K562 (cell line): ENCODE data around the gene UNC13A. TPM values are rescaled to one million over a fixed set of nuclear protein-coding genes. Genes with fewer than 3 reads are reported as not detected.

Experiments
- ATAC-seq: fragments of 200-7000 bp; cut with Tn5 transposase; 3 replicates; pipeline ENCODE4 v1.9.1; 2020; ENCODE audit warnings: moderate library complexity
- BruUV-seq: library from RNA; stranded (reverse); fragments of 400-500 nt; replicated peaks from 2 replicates; lab custom pipeline; 2021; lab: Mats Ljungman, UMichigan
- CTCF ChIA-PET: fragments of 300-600 bp; formaldehyde crosslinking; extraction: SDS; loops from one replicate; lab custom pipeline; 2021; ENCODE audit warnings: low intra/inter-chr PET ratio; lab: Yijun Ruan, JAX
- POLR2A ChIA-PET: fragments of 300-600, 350-650 bp; sonication (Branson Sonifier 250); formaldehyde crosslinking; extraction: SDS; loops from one replicate; lab custom pipeline; 2021; ENCODE audit warnings: antibody characterized with exemption, inconsistent platforms; lab: Yijun Ruan, JAX
- DNase-seq, 4 experiments: peaks; one replicate each; pipeline versions ENCODE4 v3.0.0 to v3.0.0-alpha.2; 2011 to 2018; ENCODE audit warnings: low spot score in 3 of 4, mixed read lengths in 3 of 4; ENCODE audit errors: extremely low read depth in 1 of 4
- FAIRE-seq: peaks from 2 replicates; lab custom pipeline; 2011; peaks lifted over from hg19 to GRCh38; lab: Jason Lieb, UNC
- H2AFZ ChIP-seq: 2 replicates; pipeline ENCODE4 v1.6.0; 2011; ENCODE audit warnings: low read depth, low read length, control low read depth, inconsistent platforms
- H3K27ac ChIP-seq: fragments of 200-600 bp; 3 replicates; pipeline ENCODE4 v1.8.0; 2011; ENCODE audit warnings: low read depth, mild to moderate bottlenecking, control low read depth, inconsistent platforms, low read length, moderate library complexity, mixed read lengths; ENCODE audit errors: extremely low read depth
- H3K27me3 ChIP-seq, 2 experiments: fragments of 300-600 bp in 1 of 2; 2 replicates in 1 of 2; 3 replicates in 1 of 2; pipeline versions ENCODE4 v1.6.0 to v1.8.0; 2011; ENCODE audit warnings: inconsistent platforms in 2 of 2, low read length in 2 of 2, mild to moderate bottlenecking in 1 of 2, mixed read lengths in 1 of 2, moderate library complexity in 1 of 2; ENCODE audit not compliant: control insufficient read depth in 2 of 2, insufficient read depth in 2 of 2
- H3K36me3 ChIP-seq: fragments of 300-600 bp; 3 replicates; pipeline ENCODE4 v1.8.0; 2011; ENCODE audit warnings: mild to moderate bottlenecking, low read length, inconsistent platforms; ENCODE audit not compliant: control insufficient read depth, insufficient read depth
- H3K4me1 ChIP-seq, 2 experiments: fragments of 200-600 bp in 1 of 2; replicated peaks in 1 of 2; 2 replicates in 1 of 2; 3 replicates in 1 of 2; pipeline versions ENCODE4 v1.5.1 to v1.8.0; 2011; ENCODE audit warnings: inconsistent platforms in 2 of 2, low read length in 2 of 2, mild to moderate bottlenecking in 1 of 2, mixed read lengths in 1 of 2, moderate library complexity in 1 of 2; ENCODE audit not compliant: control insufficient read depth in 2 of 2, insufficient read depth in 2 of 2
- H3K4me2 ChIP-seq: 2 replicates; pipeline ENCODE4 v1.6.1; 2011; ENCODE audit warnings: low read length, control low read depth, inconsistent platforms, mixed read lengths; ENCODE audit not compliant: insufficient read depth
- H3K4me3 ChIP-seq: fragments of 200-600 bp; sonication (generic), shearing (Covaris generic); 2 replicates; pipeline ENCODE4 v1.5.1; 2016; ENCODE audit warnings: control low read depth, inconsistent platforms
- H3K79me2 ChIP-seq: fragments of 200-600 bp; 3 replicates; pipeline ENCODE4 v1.8.0; 2011; ENCODE audit warnings: low read length, inconsistent platforms; ENCODE audit not compliant: control insufficient read depth, insufficient read depth
- H3K9ac ChIP-seq, 2 experiments: 2 replicates each; pipeline versions ENCODE4 v1.6.0 to v1.6.1; 2011; ENCODE audit warnings: low read depth in 2 of 2, low read length in 2 of 2, control low read depth in 1 of 2, inconsistent platforms in 1 of 2, mild to moderate bottlenecking in 1 of 2, mixed read lengths in 1 of 2; ENCODE audit not compliant: insufficient read depth in 1 of 2
- H3K9me1 ChIP-seq: one replicate; pipeline ENCODE4 v1.6.0; 2011; ENCODE audit warnings: inconsistent platforms, mild to moderate bottlenecking, low read length, moderate library complexity; ENCODE audit not compliant: control insufficient read depth, insufficient read depth
- H3K9me3 ChIP-seq: replicated peaks from 2 replicates; pipeline ENCODE4 v1.5.1; 2011; ENCODE audit warnings: low read depth, low read length, inconsistent platforms; ENCODE audit not compliant: control insufficient read depth, insufficient read depth
- H4K20me1 ChIP-seq: replicated peaks from 2 replicates; pipeline ENCODE4 v1.6.1; 2011; ENCODE audit warnings: low read length, inconsistent platforms, mixed read lengths; ENCODE audit not compliant: control insufficient read depth, insufficient read depth
- CREM ChIP-seq: IDR thresholded peaks from 2 replicates; pipeline ENCODE4 v1.6.1; 2014; ENCODE audit warnings: antibody characterized with exemption, low read depth
- FOXA3 ChIP-seq, 2 experiments: fragments of 450-650 bp in 1 of 2; sonication (generic) in 1 of 2; formaldehyde crosslinking; IDR thresholded peaks in 1 of 2; conservative IDR thresholded peaks in 1 of 2; 2 replicates each; pipeline versions ENCODE4 v1.4.0 to v1.8.0; 2020 to 2022; ENCODE audit warnings: mild to moderate bottlenecking in 2 of 2, missing genetic modification reagents in 1 of 2
- HDAC3 ChIP-seq: fragments of 450-650 bp; IDR thresholded peaks from 2 replicates; pipeline ENCODE4 v1.6.1; 2018; ENCODE audit warnings: borderline replicate concordance, mild to moderate bottlenecking, moderate library complexity; ENCODE audit not compliant: partially characterized antibody
- ILK ChIP-seq: fragments of 450-650 bp; IDR thresholded peaks from 2 replicates; pipeline ENCODE4 v1.6.1; 2016; ENCODE audit warnings: missing genetic modification characterization, low read depth, mild to moderate bottlenecking, missing compliant biosample characterization, moderate library complexity, borderline replicate concordance
- KDM1A ChIP-seq, 2 experiments: fragments of 450-650 bp; IDR thresholded peaks; 2 replicates each; pipeline ENCODE4 v1.6.1; 2016; ENCODE audit warnings: mild to moderate bottlenecking in 2 of 2
- PTBP1 ChIP-seq: fragments of 200-400 bp; formaldehyde crosslinking; IDR thresholded peaks from 2 replicates; pipeline ENCODE4 v1.6.1; 2017; ENCODE audit warnings: low read depth, low read length
- SMC3 ChIP-seq: conservative IDR thresholded peaks from 2 replicates; pipeline ENCODE4 v1.6.1; 2011; ENCODE audit warnings: low read depth, low read length, improper control_type of control experiment; ENCODE audit not compliant: insufficient read depth
- SOX6 ChIP-seq: fragments of 450-650 bp; IDR thresholded peaks from 2 replicates; pipeline ENCODE4 v1.6.1; 2014; ENCODE audit warnings: mild to moderate bottlenecking
- ZNF124 ChIP-seq: sonication (generic); formaldehyde crosslinking; IDR thresholded peaks from 2 replicates; pipeline ENCODE4 v1.8.1; 2022; ENCODE audit warnings: missing genetic modification reagents
- WGBS: fragments of 100-300 bp; shearing (Covaris generic); methylation state at CpG from one replicate; pipeline ENCODE4 v1.1.6; 2016; ENCODE audit warnings: low coverage, mixed read lengths; ENCODE audit not compliant: insufficient coverage; ENCODE audit errors: missing lambda C conversion rate; 5-methylcytosine and 5-hydroxymethylcytosine counted together
- in situ Hi-C: fragments of 300-500 bp; cut with MboI; formaldehyde crosslinking; loops from 4 replicates; pipeline ENCODE4 v1.15.0; 2018; ENCODE audit warnings: inconsistent platforms, mixed read lengths
- intact Hi-C: fragments of 100-400 bp; cut with micrococcal nuclease; formaldehyde crosslinking; loops from 2 replicates; pipeline ENCODE4 v1.14.2; 2022
- polyA plus RNA-seq, 8 experiments: library from polyadenylated mRNA; depleted of rRNA in 4 of 8; stranded (reverse) in 5 of 8; unstranded in 3 of 8; fragments of >200 nt; fragmentation: Nextera tagmentation in 2 of 8; fragmentation: Illumina TruSeq in 1 of 8; extraction: Ambion mirVana in 2 of 8; extraction: Trizol in 1 of 8; gene quantifications; 2 replicates each; pipeline versions ENCODE4 v1.2.1 to v1.2.3, GENCODE V29; 2011 to 2014; ENCODE audit warnings: inconsistent platforms in 1 of 8, missing spikeins in 1 of 8
- total RNA-seq, 7 experiments: library from RNA; depleted of rRNA in 6 of 7; stranded (reverse); fragments of >200 nt in 6 of 7; fragmentation: Illumina TruSeq in 2 of 7; extraction: Trizol in 2 of 7; gene quantifications; 2 replicates each; pipeline versions ENCODE4 v1.2.1 to v1.2.3, GENCODE V29; 2011 to 2021; ENCODE audit warnings: low replicate concordance in 1 of 7
- TF ChIP-seq, protein P1 (sequence below): IDR thresholded peaks from 2 replicates; pipeline ENCODE4 v1.6.1; 2012; ENCODE audit warnings: low read depth, low read length, improper control_type of control experiment, borderline replicate concordance

The UNC13A gene
- total and polyA plus RNA-seq, 9 of the 15 experiments (the other 6 are each of a cell fraction or from before 2014, with no cell fraction given) = 0.03 to 1.0 (median 0.25) TPM

DNA sequence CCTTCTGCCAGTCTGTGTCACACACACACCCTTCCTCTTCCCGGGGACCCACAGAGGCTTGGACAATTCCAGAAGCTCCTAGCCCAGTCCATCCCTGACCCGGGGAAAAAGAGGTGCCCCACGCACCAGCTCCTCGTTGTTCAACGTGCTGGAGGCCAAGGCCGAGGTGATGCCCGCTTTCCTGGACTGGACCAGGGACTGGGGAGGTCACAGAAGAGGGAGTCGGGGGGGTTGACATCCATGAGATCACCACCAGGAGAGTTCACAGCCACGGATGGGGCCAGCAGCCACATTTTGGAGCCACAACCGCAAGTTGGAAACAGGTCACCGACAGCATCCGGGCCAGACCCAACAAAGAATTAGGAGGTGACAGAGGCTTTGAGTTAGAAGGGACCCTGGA is 39.4 kb downstream of the UNC13A start:
- Histone ChIP-seq H3K9me1 (no peaks in the 10 kb centered on the region), H3K9ac (peak overlapping the region in 1 of 2 experiments; percentile 79; a peak in 2 of 4 replicates), H3K4me3 (no peak overlapping the region), H3K27ac (no peak overlapping the region), H3K27me3 (peaks cover 13 to 40% of the 10 kb centered on the region in 2 experiments; a peak in 4 of 5 replicates), H2AFZ (0 out of 2 replicates have a peak overlapping the region, but pooled peaks have one; percentile 68), H3K79me2 (no peaks in the 10 kb centered on the region), H3K4me1 (peaks cover 0 to 25% of the 10 kb centered on the region in 2 experiments; a peak in 3 of 5 replicates), H4K20me1 (peaks cover 5% of the 10 kb centered on the region), H3K9me3 (no peaks in the 10 kb centered on the region), H3K4me2 (no peak overlapping the region), H3K36me3 (no peaks in the 10 kb centered on the region)
- 5% methylated on average over 11 of the region's 12 CpGs for WGBS
- intact Hi-C loops (no loop called here), in situ Hi-C loops (no loop called here)
- CTCF ChIA-PET = no interaction called here
- POLR2A ChIA-PET = no interaction called here
- FAIRE-seq (no peak), ATAC-seq (no peak), DNase-seq (no peak)
- TF ChIP-seq SMC3 (no peak), HDAC3 (no peak), ILK (no peak), ZNF124 (CRISPR knock-in tag) (no peak), FOXA3 (CRISPR knock-in tag; conservative IDR thresholded peaks at IDR 0.05 in 1 of 2, IDR thresholded peaks at IDR 0.05 in 1 of 2) (no peak), PTBP1 (no peak), CREM (no peak), SOX6 (no peak), KDM1A (IDR thresholded peaks at IDR 0.05) (no peak)
- TF ChIP-seq, protein P1, sequence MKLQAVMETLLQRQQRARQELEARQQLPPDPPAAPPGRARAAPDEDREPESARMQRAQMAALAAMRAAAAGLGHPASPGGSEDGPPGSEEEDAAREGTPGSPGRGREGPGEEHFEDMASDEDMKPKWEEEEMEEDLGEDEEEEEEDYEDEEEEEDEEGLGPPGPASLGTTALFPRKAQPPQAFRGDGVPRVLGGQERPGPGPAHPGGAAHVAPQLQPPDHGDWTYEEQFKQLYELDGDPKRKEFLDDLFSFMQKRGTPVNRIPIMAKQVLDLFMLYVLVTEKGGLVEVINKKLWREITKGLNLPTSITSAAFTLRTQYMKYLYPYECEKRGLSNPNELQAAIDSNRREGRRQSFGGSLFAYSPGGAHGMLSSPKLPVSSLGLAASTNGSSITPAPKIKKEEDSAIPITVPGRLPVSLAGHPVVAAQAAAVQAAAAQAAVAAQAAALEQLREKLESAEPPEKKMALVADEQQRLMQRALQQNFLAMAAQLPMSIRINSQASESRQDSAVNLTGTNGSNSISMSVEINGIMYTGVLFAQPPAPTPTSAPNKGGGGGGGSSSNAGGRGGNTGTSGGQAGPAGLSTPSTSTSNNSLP = no peak
- no TSS peak for BruUV-seq
